ENCODE data around the gene OR2AT4.

The OR2AT4 gene

DNA sequence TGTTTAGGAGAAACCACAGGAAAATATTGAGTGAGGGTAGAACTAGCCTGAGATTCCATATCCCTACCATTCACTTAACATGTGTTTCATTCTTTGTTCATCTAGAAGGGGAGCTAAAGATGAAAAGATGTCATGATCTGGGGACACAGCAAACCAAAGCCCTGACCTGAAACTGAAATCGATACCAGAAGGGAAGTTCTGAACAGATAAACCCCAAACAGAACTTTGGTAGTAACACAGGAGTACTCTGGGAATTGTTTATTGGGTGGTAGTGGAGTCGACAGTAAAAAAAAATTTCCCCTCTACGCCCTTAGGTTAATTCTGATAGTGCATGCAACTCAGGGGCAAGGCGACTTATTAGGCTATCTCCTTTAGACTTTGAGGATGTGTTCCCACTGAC, 27.2 kb downstream of the OR2AT4 start:
- Histone ChIP-seq H2AFZ (ENCODE audit: low read length) (peak overlapping the region; percentile 23; the same call in 1 of the 2 replicates), H3K4me3 (ENCODE audit: low read length) (no peak overlapping the region; the same call in 1 of the 2 replicates), H4K20me1 (ENCODE audit: insufficient read depth, low read length) (no peaks in the 10 kb centered on the region), H3K36me3 (replicated peaks; ENCODE audit: insufficient read depth, low read length) (no peaks in the 10 kb centered on the region), H3F3A (ENCODE audit: insufficient read depth, low read length) (peaks cover 2% of the 10 kb centered on the region; the same call in 1 of the 2 replicates), H3K27ac (ENCODE audit: low read length) (peak overlapping the region; percentile 12; the same call in 1 of the 2 replicates), H3K9ac (ENCODE audit: low read length) (no peak overlapping the region), H3K9me3 (replicated peaks; ENCODE audit: insufficient read depth, low read length) (no peaks in the 10 kb centered on the region), H3K79me2 (ENCODE audit: low read length) (no peaks in the 10 kb centered on the region), H3K4me1 (ENCODE audit: low read length) (peaks cover 15% of the 10 kb centered on the region), H3K4me2 (ENCODE audit: low read depth, low read length) (peak overlapping the region; percentile 47), H3K27me3 (replicated peaks; ENCODE audit: insufficient read depth, low read length) (no peaks in the 10 kb centered on the region), H3K9me2 (replicated peaks; ENCODE audit: insufficient read depth, low read length) (no peaks in the 10 kb centered on the region)
- DNase-seq: peak; percentile 68
- TF ChIP-seq CTCF (IDR thresholded peaks at IDR 0.05; ENCODE audit: low read length) (no peak), EZH2phosphoT487 (IDR thresholded peaks at IDR 0.05; ENCODE audit: low read length) (no peak), EZH2 (optimal IDR thresholded peaks at IDR 0.05; ENCODE audit: low read depth, low read length) (no peak)

DNA sequence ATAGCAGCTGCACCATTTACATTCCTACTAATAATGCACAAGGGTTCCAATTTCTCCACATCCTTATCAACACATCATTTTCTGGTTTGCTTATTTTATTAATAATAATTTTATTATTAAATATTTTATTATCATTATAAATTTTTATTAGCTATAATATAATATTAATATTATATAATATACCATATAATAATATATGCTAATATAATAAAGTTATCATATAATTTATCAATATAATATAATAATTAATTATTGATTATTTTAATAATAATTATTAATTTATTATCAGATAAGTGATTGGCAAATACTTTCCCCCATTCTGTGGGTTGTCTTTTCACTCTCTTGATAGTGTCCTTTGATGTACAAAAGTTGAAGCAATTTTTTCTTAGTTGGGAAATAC, 27.7 kb downstream of the OR2AT4 start:
- Histone ChIP-seq H3K27ac (ENCODE audit: low read length) (peak overlapping the region; percentile 12; the same call in 1 of the 2 replicates), H3K4me1 (ENCODE audit: low read length) (peaks cover 15% of the 10 kb centered on the region), H3K27me3 (replicated peaks; ENCODE audit: insufficient read depth, low read length) (no peaks in the 10 kb centered on the region), H3K9me2 (replicated peaks; ENCODE audit: insufficient read depth, low read length) (no peaks in the 10 kb centered on the region), H3K9ac (ENCODE audit: low read length) (no peak overlapping the region), H3K36me3 (replicated peaks; ENCODE audit: insufficient read depth, low read length) (no peaks in the 10 kb centered on the region), H2AFZ (ENCODE audit: low read length) (peak overlapping the region; percentile 23; the same call in 1 of the 2 replicates), H3K4me3 (ENCODE audit: low read length) (no peak overlapping the region), H3K4me2 (ENCODE audit: low read depth, low read length) (peak overlapping the region; percentile 47), H3K79me2 (ENCODE audit: low read length) (no peaks in the 10 kb centered on the region), H3F3A (ENCODE audit: insufficient read depth, low read length) (peaks cover 2% of the 10 kb centered on the region; the same call in 1 of the 2 replicates), H3K9me3 (replicated peaks; ENCODE audit: insufficient read depth, low read length) (no peaks in the 10 kb centered on the region), H4K20me1 (ENCODE audit: insufficient read depth, low read length) (no peaks in the 10 kb centered on the region)
- no peak for DNase-seq
- TF ChIP-seq CTCF (IDR thresholded peaks at IDR 0.05; ENCODE audit: low read length) (no peak), EZH2phosphoT487 (IDR thresholded peaks at IDR 0.05; ENCODE audit: low read length) (no peak), EZH2 (optimal IDR thresholded peaks at IDR 0.05; ENCODE audit: low read depth, low read length) (no peak)

GRCh38 chr11:75068559-75068958, 28.1 kb downstream of the OR2AT4 start:
- peaks cover 2% of the 10 kb centered on the region; the same call in 1 of the 2 replicates for H3F3A ChIP-seq (ENCODE audit: insufficient read depth, low read length)
- no peaks in the 10 kb centered on the region for H4K20me1 ChIP-seq (ENCODE audit: insufficient read depth, low read length)
- H2AFZ ChIP-seq (ENCODE audit: low read length): no peak overlapping the region
- TF ChIP-seq CTCF (IDR thresholded peaks at IDR 0.05; ENCODE audit: low read length) (no peak), EZH2phosphoT487 (IDR thresholded peaks at IDR 0.05; ENCODE audit: low read length) (no peak), EZH2 (optimal IDR thresholded peaks at IDR 0.05; ENCODE audit: low read depth, low read length) (no peak)
- no peaks in the 10 kb centered on the region for H3K9me3 ChIP-seq (replicated peaks; ENCODE audit: insufficient read depth, low read length)
- no peaks in the 10 kb centered on the region for H3K79me2 ChIP-seq (ENCODE audit: low read length)
- H3K4me3 ChIP-seq (ENCODE audit: low read length): no peak overlapping the region
- peaks cover 15% of the 10 kb centered on the region for H3K4me1 ChIP-seq (ENCODE audit: low read length)
- no peaks in the 10 kb centered on the region for H3K36me3 ChIP-seq (replicated peaks; ENCODE audit: insufficient read depth, low read length)
- H3K27me3 ChIP-seq (replicated peaks; ENCODE audit: insufficient read depth, low read length): no peaks in the 10 kb centered on the region
- H3K9ac ChIP-seq (ENCODE audit: low read length): no peak overlapping the region
- H3K27ac ChIP-seq (ENCODE audit: low read length): no peak overlapping the region
- H3K4me2 ChIP-seq (ENCODE audit: low read depth, low read length): no peak overlapping the region
- H3K9me2 ChIP-seq (replicated peaks; ENCODE audit: insufficient read depth, low read length): no peaks in the 10 kb centered on the region
- no peak for DNase-seq

Data from MM.1S (cell line).